Measurements from ENCODE around the gene BRD9. TPM values are rescaled to one million over a fixed set of nuclear protein-coding genes. Genes with fewer than 3 reads are reported as not detected.

BRD9 gene
- total and polyA plus RNA-seq, 2 of the 13 experiments (the other 11 are each of a cell fraction or from before 2014, with no cell fraction given), result 5.2 to 22.9 TPM

DNA sequence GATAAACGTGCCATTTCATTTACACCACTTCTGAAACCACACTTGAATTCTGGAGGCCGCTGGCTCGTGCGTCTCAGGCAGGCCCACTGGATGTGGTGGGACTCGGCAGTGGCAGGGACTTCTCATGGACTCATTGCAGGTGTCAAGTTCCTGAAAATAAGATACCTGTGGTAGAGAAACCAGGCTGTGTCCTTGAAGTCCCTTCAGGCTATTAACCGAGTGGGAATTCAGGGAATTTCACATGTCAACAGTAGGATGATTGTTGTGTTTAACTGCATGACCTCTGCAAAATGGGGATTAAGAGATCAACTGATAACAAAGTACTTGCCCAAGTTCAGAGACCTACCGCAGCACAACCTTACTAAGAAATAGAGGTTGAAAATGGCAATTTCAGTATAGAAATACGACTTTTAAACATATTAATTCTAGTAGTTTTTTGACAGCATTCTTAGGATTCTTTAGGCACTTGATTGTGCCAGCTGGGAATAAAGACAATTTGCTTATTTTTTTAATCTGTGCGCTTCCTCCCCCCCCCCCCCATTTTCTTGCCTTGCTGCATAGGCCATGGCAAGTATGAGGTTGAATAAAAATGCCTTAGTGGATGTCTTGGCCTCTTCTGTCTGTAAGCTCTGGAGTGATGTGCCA is 26.9 kb upstream of the BRD9 start (continued):
- TF ChIP-seq, protein P1, sequence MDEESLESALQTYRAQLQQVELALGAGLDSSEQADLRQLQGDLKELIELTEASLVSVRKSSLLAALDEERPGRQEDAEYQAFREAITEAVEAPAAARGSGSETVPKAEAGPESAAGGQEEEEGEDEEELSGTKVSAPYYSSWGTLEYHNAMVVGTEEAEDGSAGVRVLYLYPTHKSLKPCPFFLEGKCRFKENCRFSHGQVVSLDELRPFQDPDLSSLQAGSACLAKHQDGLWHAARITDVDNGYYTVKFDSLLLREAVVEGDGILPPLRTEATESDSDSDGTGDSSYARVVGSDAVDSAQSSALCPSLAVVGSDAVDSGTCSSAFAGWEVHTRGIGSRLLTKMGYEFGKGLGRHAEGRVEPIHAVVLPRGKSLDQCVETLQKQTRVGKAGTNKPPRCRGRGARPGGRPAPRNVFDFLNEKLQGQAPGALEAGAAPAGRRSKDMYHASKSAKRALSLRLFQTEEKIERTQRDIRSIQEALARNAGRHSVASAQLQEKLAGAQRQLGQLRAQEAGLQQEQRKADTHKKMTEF (CRISPR knock-in tag; IDR thresholded peaks at IDR 0.05), result peak; percentile 79
- TF ChIP-seq ZNF331 (CRISPR knock-in tag; IDR thresholded peaks at IDR 0.05), result peak; percentile 91
- TF ChIP-seq KDM3A (CRISPR knock-in tag; IDR thresholded peaks at IDR 0.05; ENCODE audit: low read depth), result 0 out of 2 replicates have a peak, but pooled peaks have one; percentile 49
- TF ChIP-seq SMYD3 (CRISPR knock-in tag; IDR thresholded peaks at IDR 0.05), result peak; percentile 83; the same call in 1 of the 2 replicates
- TF ChIP-seq GFI1 (CRISPR knock-in tag; IDR thresholded peaks at IDR 0.05; ENCODE audit: borderline replicate concordance), result no peak
- TF ChIP-seq DMAP1 (CRISPR knock-in tag; IDR thresholded peaks at IDR 0.05), result no peak
- TF ChIP-seq FOXO1 (CRISPR knock-in tag; IDR thresholded peaks at IDR 0.05), result peak; percentile 90
- no peak for TF ChIP-seq GTF2F1 (IDR thresholded peaks at IDR 0.05; ENCODE audit: low read length)
- peak; percentile 67; the same call in 1 of the 2 replicates for TF ChIP-seq IRF2 (CRISPR knock-in tag; IDR thresholded peaks at IDR 0.05)
- peak; percentile 73 for TF ChIP-seq PPARG (CRISPR knock-in tag; conservative IDR thresholded peaks at IDR 0.05)
- TF ChIP-seq, protein P2, sequence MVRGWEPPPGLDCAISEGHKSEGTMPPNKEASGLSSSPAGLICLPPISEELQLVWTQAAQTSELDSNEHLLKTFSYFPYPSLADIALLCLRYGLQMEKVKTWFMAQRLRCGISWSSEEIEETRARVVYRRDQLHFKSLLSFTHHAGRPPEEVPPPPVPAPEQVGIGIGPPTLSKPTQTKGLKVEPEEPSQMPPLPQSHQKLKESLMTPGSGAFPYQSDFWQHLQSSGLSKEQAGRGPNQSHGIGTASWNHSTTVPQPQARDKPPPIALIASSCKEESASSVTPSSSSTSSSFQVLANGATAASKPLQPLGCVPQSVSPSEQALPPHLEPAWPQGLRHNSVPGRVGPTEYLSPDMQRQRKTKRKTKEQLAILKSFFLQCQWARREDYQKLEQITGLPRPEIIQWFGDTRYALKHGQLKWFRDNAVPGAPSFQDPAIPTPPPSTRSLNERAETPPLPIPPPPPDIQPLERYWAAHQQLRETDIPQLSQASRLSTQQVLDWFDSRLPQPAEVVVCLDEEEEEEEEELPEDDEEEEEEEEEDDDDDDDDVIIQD (CRISPR knock-in tag; IDR thresholded peaks at IDR 0.05; ENCODE audit: low read depth), result peak; percentile 67; the same call in 1 of the 2 replicates
- TF ChIP-seq TBL1XR1 (IDR thresholded peaks at IDR 0.05; ENCODE audit: borderline replicate concordance, low read length, partially characterized antibody), result peak; percentile 94
- no peak for TF ChIP-seq SMC3 (IDR thresholded peaks at IDR 0.05; ENCODE audit: low read length)
- peak; percentile 49; the same call in 1 of the 2 replicates for TF ChIP-seq BHLHE40 (IDR thresholded peaks at IDR 0.05; ENCODE audit: low read length)
- TF ChIP-seq, protein P3, sequence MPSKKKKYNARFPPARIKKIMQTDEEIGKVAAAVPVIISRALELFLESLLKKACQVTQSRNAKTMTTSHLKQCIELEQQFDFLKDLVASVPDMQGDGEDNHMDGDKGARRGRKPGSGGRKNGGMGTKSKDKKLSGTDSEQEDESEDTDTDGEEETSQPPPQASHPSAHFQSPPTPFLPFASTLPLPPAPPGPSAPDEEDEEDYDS (CRISPR knock-in tag; IDR thresholded peaks at IDR 0.05), result 0 out of 2 replicates have a peak, but pooled peaks have one; percentile 24
- peak; percentile 99 for TF ChIP-seq HMG20A (CRISPR knock-in tag; IDR thresholded peaks at IDR 0.05; ENCODE audit: borderline replicate concordance)
- peak; percentile 71 for TF ChIP-seq HNF4A (CRISPR knock-in tag; IDR thresholded peaks at IDR 0.05)
- TF ChIP-seq, protein P4, sequence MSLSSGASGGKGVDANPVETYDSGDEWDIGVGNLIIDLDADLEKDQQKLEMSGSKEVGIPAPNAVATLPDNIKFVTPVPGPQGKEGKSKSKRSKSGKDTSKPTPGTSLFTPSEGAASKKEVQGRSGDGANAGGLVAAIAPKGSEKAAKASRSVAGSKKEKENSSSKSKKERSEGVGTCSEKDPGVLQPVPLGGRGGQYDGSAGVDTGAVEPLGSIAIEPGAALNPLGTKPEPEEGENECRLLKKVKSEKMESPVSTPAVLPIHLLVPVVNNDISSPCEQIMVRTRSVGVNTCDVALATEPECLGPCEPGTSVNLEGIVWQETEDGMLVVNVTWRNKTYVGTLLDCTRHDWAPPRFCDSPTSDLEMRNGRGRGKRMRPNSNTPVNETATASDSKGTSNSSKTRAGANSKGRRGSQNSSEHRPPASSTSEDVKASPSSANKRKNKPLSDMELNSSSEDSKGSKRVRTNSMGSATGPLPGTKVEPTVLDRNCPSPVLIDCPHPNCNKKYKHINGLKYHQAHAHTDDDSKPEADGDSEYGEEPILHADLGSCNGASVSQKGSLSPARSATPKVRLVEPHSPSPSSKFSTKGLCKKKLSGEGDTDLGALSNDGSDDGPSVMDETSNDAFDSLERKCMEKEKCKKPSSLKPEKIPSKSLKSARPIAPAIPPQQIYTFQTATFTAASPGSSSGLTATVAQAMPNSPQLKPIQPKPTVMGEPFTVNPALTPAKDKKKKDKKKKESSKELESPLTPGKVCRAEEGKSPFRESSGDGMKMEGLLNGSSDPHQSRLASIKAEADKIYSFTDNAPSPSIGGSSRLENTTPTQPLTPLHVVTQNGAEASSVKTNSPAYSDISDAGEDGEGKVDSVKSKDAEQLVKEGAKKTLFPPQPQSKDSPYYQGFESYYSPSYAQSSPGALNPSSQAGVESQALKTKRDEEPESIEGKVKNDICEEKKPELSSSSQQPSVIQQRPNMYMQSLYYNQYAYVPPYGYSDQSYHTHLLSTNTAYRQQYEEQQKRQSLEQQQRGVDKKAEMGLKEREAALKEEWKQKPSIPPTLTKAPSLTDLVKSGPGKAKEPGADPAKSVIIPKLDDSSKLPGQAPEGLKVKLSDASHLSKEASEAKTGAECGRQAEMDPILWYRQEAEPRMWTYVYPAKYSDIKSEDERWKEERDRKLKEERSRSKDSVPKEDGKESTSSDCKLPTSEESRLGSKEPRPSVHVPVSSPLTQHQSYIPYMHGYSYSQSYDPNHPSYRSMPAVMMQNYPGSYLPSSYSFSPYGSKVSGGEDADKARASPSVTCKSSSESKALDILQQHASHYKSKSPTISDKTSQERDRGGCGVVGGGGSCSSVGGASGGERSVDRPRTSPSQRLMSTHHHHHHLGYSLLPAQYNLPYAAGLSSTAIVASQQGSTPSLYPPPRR (CRISPR knock-in tag; IDR thresholded peaks at IDR 0.05; ENCODE audit: borderline replicate concordance), result peak; percentile 92
- TF ChIP-seq, protein P5, sequence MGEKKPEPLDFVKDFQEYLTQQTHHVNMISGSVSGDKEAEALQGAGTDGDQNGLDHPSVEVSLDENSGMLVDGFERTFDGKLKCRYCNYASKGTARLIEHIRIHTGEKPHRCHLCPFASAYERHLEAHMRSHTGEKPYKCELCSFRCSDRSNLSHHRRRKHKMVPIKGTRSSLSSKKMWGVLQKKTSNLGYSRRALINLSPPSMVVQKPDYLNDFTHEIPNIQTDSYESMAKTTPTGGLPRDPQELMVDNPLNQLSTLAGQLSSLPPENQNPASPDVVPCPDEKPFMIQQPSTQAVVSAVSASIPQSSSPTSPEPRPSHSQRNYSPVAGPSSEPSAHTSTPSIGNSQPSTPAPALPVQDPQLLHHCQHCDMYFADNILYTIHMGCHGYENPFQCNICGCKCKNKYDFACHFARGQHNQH (CRISPR knock-in tag; IDR thresholded peaks at IDR 0.05), result peak; percentile 62; the same call in 1 of the 2 replicates
- TF ChIP-seq MAFK (conservative IDR thresholded peaks at IDR 0.05 in 1 of 2, IDR thresholded peaks at IDR 0.05 in 1 of 2; ENCODE audit: low read length in 2 of 2), result peak in 1 of 2 experiments; percentile 36; a peak in 1 of 4 replicates
- no peak for TF ChIP-seq ZBTB1 (CRISPR knock-in tag; IDR thresholded peaks at IDR 0.05; ENCODE audit: borderline replicate concordance)
- peak; percentile 90 for TF ChIP-seq ZNF12 (CRISPR knock-in tag; IDR thresholded peaks at IDR 0.05)

Data from HepG2 (cell line).